Hepatocyte (in vitro differentiated cells): ENCODE data around the gene IMMP1L.

Source experiments
- EZH2 ChIP-seq: fragments of 200-600 bp; sonication (generic); IDR thresholded peaks from 2 replicates; pipeline ENCODE4 v1.6.1; 2016; ENCODE audit warnings: antibody characterized with exemption, mild to moderate bottlenecking, borderline replicate concordance
- EZH2phosphoT487 ChIP-seq: fragments of 200-600 bp; sonication (generic); IDR thresholded peaks from one replicate; pipeline ENCODE4 v1.6.1; 2018; ENCODE audit warnings: antibody characterized with exemption, mild to moderate bottlenecking, low read depth, moderate library complexity; ENCODE audit not compliant: unreplicated experiment, severe bottlenecking
- TF ChIP-seq, protein P1 (sequence below): fragments of 200-600 bp; sonication (generic); IDR thresholded peaks from 2 replicates; pipeline ENCODE4 v1.5.1; 2016; ENCODE audit warnings: antibody characterized with exemption, mild to moderate bottlenecking; ENCODE audit not compliant: poor library complexity

DNA sequence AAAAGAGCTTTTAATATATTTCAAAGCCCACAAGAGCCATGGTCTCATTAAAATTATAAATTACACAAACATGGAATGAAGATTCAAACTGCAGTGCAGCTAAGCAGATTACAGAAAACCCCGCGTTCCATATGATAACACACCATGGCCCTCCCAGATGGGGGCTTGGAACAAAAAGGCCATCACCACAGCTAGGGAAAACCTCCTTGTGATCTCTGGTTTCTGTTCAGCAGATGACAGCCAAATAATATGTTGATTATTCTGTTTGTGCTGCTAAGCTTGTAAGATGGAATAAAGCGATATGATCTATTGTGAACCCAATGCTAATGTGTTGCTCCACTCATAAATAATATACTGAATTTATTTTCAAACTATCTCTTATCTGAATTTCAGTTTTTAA is 28.5 kb downstream of the IMMP1L start:
- TF ChIP-seq, protein P1, sequence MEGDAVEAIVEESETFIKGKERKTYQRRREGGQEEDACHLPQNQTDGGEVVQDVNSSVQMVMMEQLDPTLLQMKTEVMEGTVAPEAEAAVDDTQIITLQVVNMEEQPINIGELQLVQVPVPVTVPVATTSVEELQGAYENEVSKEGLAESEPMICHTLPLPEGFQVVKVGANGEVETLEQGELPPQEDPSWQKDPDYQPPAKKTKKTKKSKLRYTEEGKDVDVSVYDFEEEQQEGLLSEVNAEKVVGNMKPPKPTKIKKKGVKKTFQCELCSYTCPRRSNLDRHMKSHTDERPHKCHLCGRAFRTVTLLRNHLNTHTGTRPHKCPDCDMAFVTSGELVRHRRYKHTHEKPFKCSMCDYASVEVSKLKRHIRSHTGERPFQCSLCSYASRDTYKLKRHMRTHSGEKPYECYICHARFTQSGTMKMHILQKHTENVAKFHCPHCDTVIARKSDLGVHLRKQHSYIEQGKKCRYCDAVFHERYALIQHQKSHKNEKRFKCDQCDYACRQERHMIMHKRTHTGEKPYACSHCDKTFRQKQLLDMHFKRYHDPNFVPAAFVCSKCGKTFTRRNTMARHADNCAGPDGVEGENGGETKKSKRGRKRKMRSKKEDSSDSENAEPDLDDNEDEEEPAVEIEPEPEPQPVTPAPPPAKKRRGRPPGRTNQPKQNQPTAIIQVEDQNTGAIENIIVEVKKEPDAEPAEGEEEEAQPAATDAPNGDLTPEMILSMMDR, result no peak
- TF ChIP-seq EZH2phosphoT487 (no peak), EZH2 (no peak)
